H1 (cell line): ENCODE data around the gene KIF21A. TPM values are rescaled to one million over a fixed set of nuclear protein-coding genes. Genes with fewer than 3 reads are reported as not detected.

Experiments
- CTCF ChIA-PET: fragments of 300-600 bp; sonication (Branson Sonifier 250); formaldehyde crosslinking; loops from one replicate; lab custom pipeline; 2021; ENCODE audit not compliant: partially characterized antibody; lab: Charles Lee
- POLR2A ChIA-PET: fragments of 300-600 bp; sonication (Branson Sonifier 250); formaldehyde crosslinking; loops from one replicate; lab custom pipeline; 2021; ENCODE audit warnings: inconsistent platforms; ENCODE audit not compliant: partially characterized antibody; lab: Charles Lee
- DNase-seq, 2 experiments: peaks; one replicate each; pipeline versions ENCODE4 v3.0.0 to v3.0.0-alpha.2; 2010 to 2022; ENCODE audit warnings: low spot score in 2 of 2, low read depth in 1 of 2, mixed read lengths in 1 of 2
- FAIRE-seq: peaks from 2 replicates; lab custom pipeline; 2011; peaks lifted over from hg19 to GRCh38; lab: Jason Lieb, UNC
- H2AFZ ChIP-seq: 2 replicates; pipeline ENCODE4 v1.8.1; 2012; ENCODE audit warnings: low read length, inconsistent platforms
- H2AK5ac ChIP-seq: 2 replicates; pipeline ENCODE4 v1.6.1; 2013; ENCODE audit warnings: low read depth, low read length
- H2BK120ac ChIP-seq: replicated peaks from 2 replicates; pipeline ENCODE3; 2013; ENCODE audit warnings: low read depth, low read length, inconsistent platforms
- H2BK12ac ChIP-seq: 2 replicates; pipeline ENCODE4 v1.6.1; 2013; ENCODE audit warnings: low read depth, low read length
- H2BK15ac ChIP-seq: 2 replicates; pipeline ENCODE4 v1.6.1; 2013; ENCODE audit warnings: low read length
- H2BK20ac ChIP-seq: 2 replicates; pipeline ENCODE4 v1.6.1; 2013; ENCODE audit warnings: low read length
- H2BK5ac ChIP-seq: 2 replicates; pipeline ENCODE4 v1.6.1; 2013; ENCODE audit warnings: low read depth, low read length
- H3K14ac ChIP-seq: 2 replicates; pipeline ENCODE4 v1.6.1; 2013; ENCODE audit warnings: inconsistent platforms; ENCODE audit not compliant: insufficient read length
- H3K18ac ChIP-seq: 2 replicates; pipeline ENCODE4 v1.6.1; 2013; ENCODE audit warnings: low read length; ENCODE audit errors: extremely low read depth
- H3K23ac ChIP-seq: 2 replicates; pipeline ENCODE4 v1.6.1; 2013; ENCODE audit warnings: inconsistent platforms; ENCODE audit not compliant: insufficient read length
- H3K23me2 ChIP-seq: 2 replicates; pipeline ENCODE4 v1.6.1; 2013; ENCODE audit warnings: low read depth, low read length
- H3K27ac ChIP-seq: 2 replicates; pipeline ENCODE4 v1.6.1; 2011; ENCODE audit warnings: low read depth, low read length, inconsistent platforms
- H3K27me3 ChIP-seq, 4 experiments: replicated peaks in 1 of 4; 1 replicate in 1 of 4; 2 replicates in 3 of 4; pipeline versions ENCODE4 v1.6.1 to v1.8.1; 2011 to 2013; ENCODE audit warnings: low read length in 3 of 4, mild to moderate bottlenecking in 3 of 4, inconsistent platforms in 2 of 4, mixed read lengths in 2 of 4, moderate library complexity in 1 of 4; ENCODE audit not compliant: control insufficient read depth in 3 of 4, insufficient read depth in 3 of 4; ENCODE audit errors: extremely low read depth in 1 of 4
- H3K36me3 ChIP-seq, 4 experiments: 2 replicates each; pipeline versions ENCODE4 v1.6.1 to v1.8.1; 2011 to 2013; ENCODE audit warnings: mild to moderate bottlenecking in 4 of 4, low read length in 3 of 4, moderate library complexity in 2 of 4, control low read depth in 1 of 4, inconsistent platforms in 1 of 4; ENCODE audit not compliant: insufficient read depth in 4 of 4, control insufficient read depth in 2 of 4
- H3K4ac ChIP-seq: replicated peaks from 2 replicates; pipeline ENCODE3; 2013; ENCODE audit warnings: low read length, low read depth, mixed read lengths, inconsistent platforms; ENCODE audit not compliant: insufficient read length
- H3K4me1 ChIP-seq, 4 experiments: replicated peaks in 1 of 4; 1 replicate in 1 of 4; 2 replicates in 3 of 4; pipeline versions ENCODE4 v1.6.1 to v1.8.1; 2011 to 2013; ENCODE audit warnings: low read length in 3 of 4, inconsistent platforms in 2 of 4, mixed read lengths in 1 of 4; ENCODE audit not compliant: insufficient read depth in 4 of 4, control insufficient read depth in 3 of 4
- H3K4me2 ChIP-seq, 2 experiments: 2 replicates each; pipeline versions ENCODE4 v1.6.1 to v1.8.1; 2011 to 2013; ENCODE audit warnings: low read depth in 2 of 2, low read length in 2 of 2, control low read depth in 1 of 2, inconsistent platforms in 1 of 2, mild to moderate bottlenecking in 1 of 2; ENCODE audit not compliant: insufficient read depth in 1 of 2
- H3K4me3 ChIP-seq, 4 experiments: fragments of 200-600, 300-600 bp in 1 of 4; sonication (generic), shearing (Covaris generic), sonication (Bioruptor Twin) in 1 of 4; 2 replicates each; pipeline versions ENCODE4 v1.5.1 to v1.8.1; 2011 to 2016; ENCODE audit warnings: low read length in 4 of 4, low read depth in 3 of 4, control low read depth in 2 of 4, inconsistent platforms in 2 of 4, mild to moderate bottlenecking in 2 of 4, mixed read lengths in 1 of 4, moderate library complexity in 1 of 4; ENCODE audit not compliant: insufficient read depth in 2 of 4; ENCODE audit errors: extremely low read depth in 1 of 4
- H3K56ac ChIP-seq: replicated peaks from 2 replicates; pipeline ENCODE3; 2013; ENCODE audit warnings: low read depth, mild to moderate bottlenecking, mixed read lengths, low read length, inconsistent platforms; ENCODE audit not compliant: insufficient read length
- H3K79me1 ChIP-seq: 2 replicates; pipeline ENCODE4 v1.6.1; 2013; ENCODE audit warnings: low read depth, low read length, control low read depth
- H3K79me2 ChIP-seq, 2 experiments: 2 replicates each; pipeline versions ENCODE4 v1.6.1 to v1.8.1; 2012 to 2013; ENCODE audit warnings: low read length in 2 of 2, mild to moderate bottlenecking in 2 of 2, inconsistent platforms in 1 of 2; ENCODE audit not compliant: insufficient read depth in 2 of 2, control insufficient read depth in 1 of 2
- H3K9ac ChIP-seq, 4 experiments: replicated peaks in 1 of 4; 1 replicate in 1 of 4; 2 replicates in 3 of 4; pipeline versions ENCODE4 v1.6.1 to v1.8.1; 2011 to 2013; ENCODE audit warnings: low read depth in 3 of 4, low read length in 3 of 4, control low read depth in 2 of 4, mild to moderate bottlenecking in 2 of 4, moderate library complexity in 2 of 4, inconsistent platforms in 1 of 4; ENCODE audit errors: extremely low read depth in 1 of 4
- H3K9me3 ChIP-seq, 2 experiments: 2 replicates each; pipeline versions ENCODE4 v1.6.1 to v1.8.1; 2012 to 2013; ENCODE audit warnings: mild to moderate bottlenecking in 2 of 2, moderate library complexity in 2 of 2, control low read depth in 1 of 2, inconsistent platforms in 1 of 2, low read depth in 1 of 2, low read length in 1 of 2, mixed read lengths in 1 of 2; ENCODE audit not compliant: insufficient read depth in 2 of 2
- H4K20me1 ChIP-seq, 2 experiments: replicated peaks in 1 of 2; 2 replicates each; pipeline versions ENCODE3 to v1.8.1; 2011 to 2013; ENCODE audit warnings: inconsistent platforms in 2 of 2, low read length in 2 of 2, mild to moderate bottlenecking in 1 of 2; ENCODE audit not compliant: insufficient read depth in 2 of 2, control insufficient read depth in 1 of 2
- H4K5ac ChIP-seq: 2 replicates; pipeline ENCODE4 v1.6.1; 2013; ENCODE audit warnings: low read length, low read depth, mixed read lengths, inconsistent platforms; ENCODE audit not compliant: insufficient read length
- H4K8ac ChIP-seq: 2 replicates; pipeline ENCODE4 v1.8.0; 2013; ENCODE audit warnings: mild to moderate bottlenecking, moderate library complexity, low read length, inconsistent platforms; ENCODE audit not compliant: insufficient read depth; ENCODE audit errors: extremely low read depth
- H4K91ac ChIP-seq: replicated peaks from 2 replicates; pipeline ENCODE3; 2013; ENCODE audit warnings: low read length, mixed read lengths, inconsistent platforms; ENCODE audit not compliant: insufficient read length
- CHD1 ChIP-seq: IDR thresholded peaks from 2 replicates; pipeline ENCODE4 v1.6.1; 2012; ENCODE audit warnings: low read depth, low read length, improper control_type of control experiment
- CTBP2 ChIP-seq: IDR thresholded peaks from 2 replicates; pipeline ENCODE4 v1.7.0; 2011; ENCODE audit warnings: borderline replicate concordance, mild to moderate bottlenecking, moderate library complexity, mixed read lengths, low read length; ENCODE audit not compliant: insufficient read depth, insufficient read length
- FOSL1 ChIP-seq: IDR thresholded peaks from 2 replicates; pipeline ENCODE4 v1.6.1; 2011; ENCODE audit warnings: mild to moderate bottlenecking, low read depth, low read length, moderate library complexity; ENCODE audit not compliant: insufficient read depth
- JUN ChIP-seq: IDR thresholded peaks from 2 replicates; pipeline ENCODE4 v1.6.1; 2011; ENCODE audit warnings: low read depth, mild to moderate bottlenecking, improper control_type of control experiment, low read length
- KDM1A ChIP-seq: fragments of 200-600, 300-600 bp; sonication (generic); IDR thresholded peaks from 2 replicates; pipeline ENCODE4 v1.7.1; 2016; ENCODE audit warnings: mild to moderate bottlenecking, low read length, borderline replicate concordance
- KDM5A ChIP-seq: fragments of 200-600 bp; IDR thresholded peaks from 2 replicates; pipeline ENCODE4 v1.7.1; 2012; ENCODE audit warnings: mild to moderate bottlenecking, low read length, inconsistent platforms, mixed read lengths
- MAFK ChIP-seq: IDR thresholded peaks from 2 replicates; pipeline ENCODE4 v1.6.1; 2012; ENCODE audit warnings: low read depth, mild to moderate bottlenecking, improper control_type of control experiment, low read length
- NANOG ChIP-seq: IDR thresholded peaks from 2 replicates; pipeline ENCODE4 v1.6.1; 2011; ENCODE audit warnings: low read length, low read depth, mild to moderate bottlenecking, inconsistent platforms; ENCODE audit not compliant: insufficient read depth, poor library complexity, severe bottlenecking
- NRF1 ChIP-seq: IDR thresholded peaks from 2 replicates; pipeline ENCODE4 v1.6.1; 2011; ENCODE audit warnings: mild to moderate bottlenecking, low read depth, low read length, improper control_type of control experiment
- SIN3A ChIP-seq, 2 experiments: IDR thresholded peaks in 1 of 2; conservative IDR thresholded peaks in 1 of 2; 2 replicates each; pipeline ENCODE4 v1.6.1; 2011 to 2012; ENCODE audit warnings: low read length in 2 of 2, improper control_type of control experiment in 1 of 2, low read depth in 1 of 2, mild to moderate bottlenecking in 1 of 2
- SIX5 ChIP-seq: IDR thresholded peaks from 2 replicates; pipeline ENCODE4 v1.6.1; 2011; ENCODE audit warnings: mild to moderate bottlenecking, low read depth, low read length
- SRF ChIP-seq: IDR thresholded peaks from 2 replicates; pipeline ENCODE4 v1.6.1; 2011; ENCODE audit warnings: mild to moderate bottlenecking, low read depth, low read length, moderate library complexity
- SUZ12 ChIP-seq: fragments of 200-600 bp; sonication (generic); IDR thresholded peaks from 2 replicates; pipeline ENCODE4 v1.6.1; 2012; ENCODE audit warnings: mild to moderate bottlenecking, inconsistent platforms, low read length, moderate library complexity, mixed read lengths
- TCF12 ChIP-seq: IDR thresholded peaks from 2 replicates; pipeline ENCODE4 v1.6.1; 2011; ENCODE audit warnings: low read depth, mild to moderate bottlenecking, low read length
- WGBS, 2 experiments: shearing (Covaris generic) in 1 of 2; methylation state at CpG; one replicate each; pipeline versions ENCODE4 v1.1.6 to v1.1.7; 2013 to 2015; ENCODE audit warnings: low lambda C conversion rate in 2 of 2, mixed read lengths in 2 of 2, inconsistent platforms in 1 of 2, low coverage in 1 of 2, missing lambda C conversion rate in 1 of 2; ENCODE audit not compliant: insufficient replicate concordance in 2 of 2, insufficient coverage in 1 of 2, insufficient read length in 1 of 2; ENCODE audit errors: extremely low coverage in 1 of 2, missing lambda C conversion rate in 1 of 2; 5-methylcytosine and 5-hydroxymethylcytosine counted together
- polyA plus RNA-seq, 7 experiments: library from polyadenylated mRNA; depleted of rRNA in 3 of 7; stranded (reverse) in 5 of 7; unstranded in 2 of 7; fragments of >200 nt in 5 of 7; fragments of 200-250 nt in 2 of 7; gene quantifications; 1 replicate in 5 of 7; 2 replicates in 1 of 7; 4 replicates in 1 of 7; pipeline versions ENCODE4 v1.2.1 to v1.2.3, GENCODE V29; 2011 to 2013; ENCODE audit warnings: missing spikeins in 2 of 7, mixed read lengths in 2 of 7
- total RNA-seq: library from RNA; stranded (reverse); fragmentation: NEBNext Ultra II Directional; extraction: Animal tissue kit (Norgen Biotek cat#: 25700); gene quantifications from 2 replicates; pipeline ENCODE4 v1.2.1, GENCODE V29; 2021
- TF ChIP-seq, protein P1 (sequence below): IDR thresholded peaks from 2 replicates; pipeline ENCODE4 v1.6.1; 2012; ENCODE audit warnings: inconsistent platforms

The KIF21A gene
- total and polyA plus RNA-seq, 2 of the 8 experiments (the other 6 are each of a cell fraction or from before 2014, with no cell fraction given), result 10.0 to 26.0 TPM

DNA sequence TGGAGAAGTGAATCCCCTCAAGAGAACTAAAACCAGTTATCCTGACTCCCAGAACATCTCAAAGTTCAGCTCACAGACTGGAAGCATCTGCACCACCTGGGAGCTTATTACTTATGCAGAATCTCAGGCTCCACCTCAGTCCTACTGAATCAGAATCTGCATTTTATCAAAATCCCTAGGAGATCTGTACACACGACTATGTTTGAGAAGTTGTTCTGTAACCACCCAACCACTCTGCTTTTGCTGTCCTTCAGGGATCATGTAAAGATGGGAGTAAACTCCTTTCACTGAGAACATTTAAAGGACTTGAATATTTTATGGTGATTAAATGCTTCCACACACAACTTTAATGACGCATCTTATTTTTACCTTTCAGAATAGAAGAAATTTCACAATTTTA is 98.0 kb downstream of the KIF21A start:
- Histone ChIP-seq H2AFZ (no peak overlapping the region), H3K4me1 (0 out of 7 replicates have a peak, but pooled peaks cover 0 to 2% (median 0%) of the 10 kb centered on the region in 4 experiments), H3K9ac (no peak overlapping the region), H3K79me2 (no peaks in the 10 kb centered on the region), H4K20me1 (no peaks in the 10 kb centered on the region), H3K27ac (no peak overlapping the region), H2AK5ac (no peak overlapping the region), H3K27me3 (no peaks in the 10 kb centered on the region), H3K18ac (no peak overlapping the region), H2BK120ac (no peak overlapping the region), H2BK12ac (no peak overlapping the region), H3K23me2 (no peaks in the 10 kb centered on the region), H2BK15ac (no peak overlapping the region), H3K9me3 (no peaks in the 10 kb centered on the region), H3K36me3 (no peaks in the 10 kb centered on the region; a peak in 1 of 8 replicates), H4K91ac (no peak overlapping the region), H2BK5ac (no peak overlapping the region), H2BK20ac (no peak overlapping the region), H3K14ac (no peak overlapping the region), H3K4me2 (no peak overlapping the region), H3K4ac (no peak overlapping the region), H3K56ac (no peak overlapping the region), H4K5ac (no peak overlapping the region), H3K23ac (no peak overlapping the region), H4K8ac (no peak overlapping the region), H3K79me1 (no peaks in the 10 kb centered on the region), H3K4me3 (no peak overlapping the region)
- FAIRE-seq (no peak), DNase-seq (no peak)
- ChIA-PET POLR2A (no interaction called here), CTCF (no interaction called here)
- WGBS, 2 experiments, result 80% methylated on average over 2 of the region's 2 CpGs; no CpG with 5 or more reads in 1 of the 2 experiments
- no peak for TF ChIP-seq NRF1
- TF ChIP-seq SIX5, result no peak
- TF ChIP-seq SRF, result no peak
- no peak for TF ChIP-seq TCF12
- TF ChIP-seq NANOG, result no peak
- TF ChIP-seq CHD1, result no peak
- no peak for TF ChIP-seq SIN3A (conservative IDR thresholded peaks at IDR 0.05 in 1 of 2, IDR thresholded peaks at IDR 0.05 in 1 of 2; ENCODE audit: low read depth in 1 of 2, low read length in 2 of 2)
- no peak for TF ChIP-seq MAFK
- TF ChIP-seq CTBP2, result no peak
- no peak for TF ChIP-seq KDM1A
- no peak for TF ChIP-seq JUN
- no peak for TF ChIP-seq KDM5A
- no peak for TF ChIP-seq FOSL1
- TF ChIP-seq, protein P1, sequence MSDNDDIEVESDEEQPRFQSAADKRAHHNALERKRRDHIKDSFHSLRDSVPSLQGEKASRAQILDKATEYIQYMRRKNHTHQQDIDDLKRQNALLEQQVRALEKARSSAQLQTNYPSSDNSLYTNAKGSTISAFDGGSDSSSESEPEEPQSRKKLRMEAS, result no peak
- no peak for TF ChIP-seq SUZ12
